Measurements from ENCODE around the gene DNAJC4. TPM values are rescaled to one million over a fixed set of nuclear protein-coding genes. Genes with fewer than 3 reads are reported as not detected.

Gene DNAJC4
- total and polyA plus RNA-seq, 9 of the 15 experiments (the other 6 are each of a cell fraction or from before 2014, with no cell fraction given): 4.0 to 32.6 (median 19.9) TPM

- TF ChIP-seq MBD1 (CRISPR knock-in tag; IDR thresholded peaks at IDR 0.05): no peak
- no peak for TF ChIP-seq KLF6 (CRISPR knock-in tag; IDR thresholded peaks at IDR 0.05; ENCODE audit: borderline replicate concordance)
- no peak for TF ChIP-seq HEY1 (CRISPR knock-in tag; IDR thresholded peaks at IDR 0.05; ENCODE audit: borderline replicate concordance)
- no peak for TF ChIP-seq TRIM25 (IDR thresholded peaks at IDR 0.05; ENCODE audit: borderline replicate concordance)
- TF ChIP-seq U2AF2 (optimal IDR thresholded peaks at IDR 0.05; ENCODE audit: low read depth, low read length): no peak
- no peak for TF ChIP-seq ZNF274 (IDR thresholded peaks at IDR 0.05; ENCODE audit: borderline replicate concordance, low read depth, low read length)
- peak; percentile 81; the same call in 1 of the 2 replicates for TF ChIP-seq FOXP4 (CRISPR knock-in tag; IDR thresholded peaks at IDR 0.05; ENCODE audit: borderline replicate concordance)
- TF ChIP-seq NR1H2 (CRISPR knock-in tag; IDR thresholded peaks at IDR 0.05): no peak
- peak; percentile 75 to 89 for TF ChIP-seq MAZ (CRISPR knock-in tag; conservative IDR thresholded peaks at IDR 0.05 in 1 of 2, IDR thresholded peaks at IDR 0.05 in 1 of 2)
- TF ChIP-seq ZNF24 (IDR thresholded peaks at IDR 0.05): no peak
- no peak for TF ChIP-seq E4F1 (CRISPR knock-in tag; IDR thresholded peaks at IDR 0.05; ENCODE audit: borderline replicate concordance)
- no peak for TF ChIP-seq GTF2A2 (tag; IDR thresholded peaks at IDR 0.05)
- TF ChIP-seq KAT2B (IDR thresholded peaks at IDR 0.05; ENCODE audit: low read depth, low read length): no peak
- peak; percentile 81 for TF ChIP-seq NKRF (IDR thresholded peaks at IDR 0.05; ENCODE audit: borderline replicate concordance)
These were observed 22.9 kb upstream of the DNAJC4 start (continued) for GRCh38 chr11:64207256-64208085.
